H1 (cell line): ENCODE results near the gene RPS27. TPM values are rescaled to one million over a fixed set of nuclear protein-coding genes. Genes with fewer than 3 reads are reported as not detected.

Experiments
- CTCF ChIA-PET: fragments of 300-600 bp; sonication (Branson Sonifier 250); formaldehyde crosslinking; loops from one replicate; lab custom pipeline; 2021; ENCODE audit not compliant: partially characterized antibody; lab: Charles Lee
- POLR2A ChIA-PET: fragments of 300-600 bp; sonication (Branson Sonifier 250); formaldehyde crosslinking; loops from one replicate; lab custom pipeline; 2021; ENCODE audit warnings: inconsistent platforms; ENCODE audit not compliant: partially characterized antibody; lab: Charles Lee
- DNase-seq, 2 experiments: peaks; one replicate each; pipeline versions ENCODE4 v3.0.0 to v3.0.0-alpha.2; 2010 to 2022; ENCODE audit warnings: low spot score in 2 of 2, low read depth in 1 of 2, mixed read lengths in 1 of 2
- FAIRE-seq: peaks from 2 replicates; lab custom pipeline; 2011; peaks lifted over from hg19 to GRCh38; lab: Jason Lieb, UNC
- H2AFZ ChIP-seq: 2 replicates; pipeline ENCODE4 v1.8.1; 2012; ENCODE audit warnings: low read length, inconsistent platforms
- H2AK5ac ChIP-seq: 2 replicates; pipeline ENCODE4 v1.6.1; 2013; ENCODE audit warnings: low read depth, low read length
- H2BK120ac ChIP-seq: replicated peaks from 2 replicates; pipeline ENCODE3; 2013; ENCODE audit warnings: low read depth, low read length, inconsistent platforms
- H2BK12ac ChIP-seq: 2 replicates; pipeline ENCODE4 v1.6.1; 2013; ENCODE audit warnings: low read depth, low read length
- H2BK15ac ChIP-seq: 2 replicates; pipeline ENCODE4 v1.6.1; 2013; ENCODE audit warnings: low read length
- H2BK20ac ChIP-seq: 2 replicates; pipeline ENCODE4 v1.6.1; 2013; ENCODE audit warnings: low read length
- H2BK5ac ChIP-seq: 2 replicates; pipeline ENCODE4 v1.6.1; 2013; ENCODE audit warnings: low read depth, low read length
- H3K14ac ChIP-seq: 2 replicates; pipeline ENCODE4 v1.6.1; 2013; ENCODE audit warnings: inconsistent platforms; ENCODE audit not compliant: insufficient read length
- H3K18ac ChIP-seq: 2 replicates; pipeline ENCODE4 v1.6.1; 2013; ENCODE audit warnings: low read length; ENCODE audit errors: extremely low read depth
- H3K23ac ChIP-seq: 2 replicates; pipeline ENCODE4 v1.6.1; 2013; ENCODE audit warnings: inconsistent platforms; ENCODE audit not compliant: insufficient read length
- H3K23me2 ChIP-seq: 2 replicates; pipeline ENCODE4 v1.6.1; 2013; ENCODE audit warnings: low read depth, low read length
- H3K27ac ChIP-seq: 2 replicates; pipeline ENCODE4 v1.6.1; 2011; ENCODE audit warnings: low read depth, low read length, inconsistent platforms
- H3K27me3 ChIP-seq, 4 experiments: replicated peaks in 1 of 4; 1 replicate in 1 of 4; 2 replicates in 3 of 4; pipeline versions ENCODE4 v1.6.1 to v1.8.1; 2011 to 2013; ENCODE audit warnings: low read length in 3 of 4, mild to moderate bottlenecking in 3 of 4, inconsistent platforms in 2 of 4, mixed read lengths in 2 of 4, moderate library complexity in 1 of 4; ENCODE audit not compliant: control insufficient read depth in 3 of 4, insufficient read depth in 3 of 4; ENCODE audit errors: extremely low read depth in 1 of 4
- H3K36me3 ChIP-seq, 4 experiments: 2 replicates each; pipeline versions ENCODE4 v1.6.1 to v1.8.1; 2011 to 2013; ENCODE audit warnings: mild to moderate bottlenecking in 4 of 4, low read length in 3 of 4, moderate library complexity in 2 of 4, control low read depth in 1 of 4, inconsistent platforms in 1 of 4; ENCODE audit not compliant: insufficient read depth in 4 of 4, control insufficient read depth in 2 of 4
- H3K4ac ChIP-seq: replicated peaks from 2 replicates; pipeline ENCODE3; 2013; ENCODE audit warnings: low read length, low read depth, mixed read lengths, inconsistent platforms; ENCODE audit not compliant: insufficient read length
- H3K4me1 ChIP-seq, 4 experiments: replicated peaks in 1 of 4; 1 replicate in 1 of 4; 2 replicates in 3 of 4; pipeline versions ENCODE4 v1.6.1 to v1.8.1; 2011 to 2013; ENCODE audit warnings: low read length in 3 of 4, inconsistent platforms in 2 of 4, mixed read lengths in 1 of 4; ENCODE audit not compliant: insufficient read depth in 4 of 4, control insufficient read depth in 3 of 4
- H3K4me2 ChIP-seq, 2 experiments: 2 replicates each; pipeline versions ENCODE4 v1.6.1 to v1.8.1; 2011 to 2013; ENCODE audit warnings: low read depth in 2 of 2, low read length in 2 of 2, control low read depth in 1 of 2, inconsistent platforms in 1 of 2, mild to moderate bottlenecking in 1 of 2; ENCODE audit not compliant: insufficient read depth in 1 of 2
- H3K4me3 ChIP-seq, 4 experiments: fragments of 200-600, 300-600 bp in 1 of 4; sonication (generic), shearing (Covaris generic), sonication (Bioruptor Twin) in 1 of 4; 2 replicates each; pipeline versions ENCODE4 v1.5.1 to v1.8.1; 2011 to 2016; ENCODE audit warnings: low read length in 4 of 4, low read depth in 3 of 4, control low read depth in 2 of 4, inconsistent platforms in 2 of 4, mild to moderate bottlenecking in 2 of 4, mixed read lengths in 1 of 4, moderate library complexity in 1 of 4; ENCODE audit not compliant: insufficient read depth in 2 of 4; ENCODE audit errors: extremely low read depth in 1 of 4
- H3K56ac ChIP-seq: replicated peaks from 2 replicates; pipeline ENCODE3; 2013; ENCODE audit warnings: low read depth, mild to moderate bottlenecking, mixed read lengths, low read length, inconsistent platforms; ENCODE audit not compliant: insufficient read length
- H3K79me1 ChIP-seq: 2 replicates; pipeline ENCODE4 v1.6.1; 2013; ENCODE audit warnings: low read depth, low read length, control low read depth
- H3K79me2 ChIP-seq, 2 experiments: 2 replicates each; pipeline versions ENCODE4 v1.6.1 to v1.8.1; 2012 to 2013; ENCODE audit warnings: low read length in 2 of 2, mild to moderate bottlenecking in 2 of 2, inconsistent platforms in 1 of 2; ENCODE audit not compliant: insufficient read depth in 2 of 2, control insufficient read depth in 1 of 2
- H3K9ac ChIP-seq, 4 experiments: replicated peaks in 1 of 4; 1 replicate in 1 of 4; 2 replicates in 3 of 4; pipeline versions ENCODE4 v1.6.1 to v1.8.1; 2011 to 2013; ENCODE audit warnings: low read depth in 3 of 4, low read length in 3 of 4, control low read depth in 2 of 4, mild to moderate bottlenecking in 2 of 4, moderate library complexity in 2 of 4, inconsistent platforms in 1 of 4; ENCODE audit errors: extremely low read depth in 1 of 4
- H3K9me3 ChIP-seq, 2 experiments: 2 replicates each; pipeline versions ENCODE4 v1.6.1 to v1.8.1; 2012 to 2013; ENCODE audit warnings: mild to moderate bottlenecking in 2 of 2, moderate library complexity in 2 of 2, control low read depth in 1 of 2, inconsistent platforms in 1 of 2, low read depth in 1 of 2, low read length in 1 of 2, mixed read lengths in 1 of 2; ENCODE audit not compliant: insufficient read depth in 2 of 2
- H4K20me1 ChIP-seq, 2 experiments: replicated peaks in 1 of 2; 2 replicates each; pipeline versions ENCODE3 to v1.8.1; 2011 to 2013; ENCODE audit warnings: inconsistent platforms in 2 of 2, low read length in 2 of 2, mild to moderate bottlenecking in 1 of 2; ENCODE audit not compliant: insufficient read depth in 2 of 2, control insufficient read depth in 1 of 2
- H4K5ac ChIP-seq: 2 replicates; pipeline ENCODE4 v1.6.1; 2013; ENCODE audit warnings: low read length, low read depth, mixed read lengths, inconsistent platforms; ENCODE audit not compliant: insufficient read length
- H4K8ac ChIP-seq: 2 replicates; pipeline ENCODE4 v1.8.0; 2013; ENCODE audit warnings: mild to moderate bottlenecking, moderate library complexity, low read length, inconsistent platforms; ENCODE audit not compliant: insufficient read depth; ENCODE audit errors: extremely low read depth
- H4K91ac ChIP-seq: replicated peaks from 2 replicates; pipeline ENCODE3; 2013; ENCODE audit warnings: low read length, mixed read lengths, inconsistent platforms; ENCODE audit not compliant: insufficient read length
- POLR2AphosphoS5 ChIP-seq: IDR thresholded peaks from 2 replicates; pipeline ENCODE4 v1.6.1; 2011; ENCODE audit warnings: low read depth, low read length
- TAF1 ChIP-seq: IDR thresholded peaks from 2 replicates; pipeline ENCODE4 v1.6.1; 2011; ENCODE audit warnings: mild to moderate bottlenecking, low read depth, low read length
- WGBS, 2 experiments: shearing (Covaris generic) in 1 of 2; methylation state at CpG; one replicate each; pipeline versions ENCODE4 v1.1.6 to v1.1.7; 2013 to 2015; ENCODE audit warnings: low lambda C conversion rate in 2 of 2, mixed read lengths in 2 of 2, inconsistent platforms in 1 of 2, low coverage in 1 of 2, missing lambda C conversion rate in 1 of 2; ENCODE audit not compliant: insufficient replicate concordance in 2 of 2, insufficient coverage in 1 of 2, insufficient read length in 1 of 2; ENCODE audit errors: extremely low coverage in 1 of 2, missing lambda C conversion rate in 1 of 2; 5-methylcytosine and 5-hydroxymethylcytosine counted together
- polyA plus RNA-seq, 7 experiments: library from polyadenylated mRNA; depleted of rRNA in 3 of 7; stranded (reverse) in 5 of 7; unstranded in 2 of 7; fragments of >200 nt in 5 of 7; fragments of 200-250 nt in 2 of 7; gene quantifications; 1 replicate in 5 of 7; 2 replicates in 1 of 7; 4 replicates in 1 of 7; pipeline versions ENCODE4 v1.2.1 to v1.2.3, GENCODE V29; 2011 to 2013; ENCODE audit warnings: missing spikeins in 2 of 7, mixed read lengths in 2 of 7
- total RNA-seq: library from RNA; stranded (reverse); fragmentation: NEBNext Ultra II Directional; extraction: Animal tissue kit (Norgen Biotek cat#: 25700); gene quantifications from 2 replicates; pipeline ENCODE4 v1.2.1, GENCODE V29; 2021

RPS27 gene
- total and polyA plus RNA-seq, 2 of the 8 experiments (the other 6 are each of a cell fraction or from before 2014, with no cell fraction given): 1,810 to 3,155 TPM

- no peak overlapping the region for H3K9ac ChIP-seq
- CTCF ChIA-PET: interaction anchor here (2.2 to 3.8 kb wide), 3 partner anchors 10 to 27 kb away, joined by 8 to 14 read pairs (median 8); partner anchors contain the start of genes DENND4B, RAB13 and SLC39A1
Observed at GRCh38 chr1:153973525-153973924, 17.0 kb upstream of the RPS27 start.

More at GRCh38 chr1:153973525-153973924, 17.0 kb upstream of the RPS27 start:
- H4K5ac ChIP-seq: no peak overlapping the region
- POLR2A ChIA-PET: interaction anchor here (1.3 to 15.5 kb wide), 5 partner anchors 8 to 181 kb away, joined by 3 to 276 read pairs (median 156); partner anchors contain the start of genes CREB3L4, CRTC2, DENND4B and RAB13
- H3K36me3 ChIP-seq: peaks cover 11 to 36% (median 18%) of the 10 kb centered on the region in 4 experiments; a peak in 7 of 8 replicates
- FAIRE-seq: no peak
- no peak overlapping the region for H2BK20ac ChIP-seq
- no peak overlapping the region for H2BK12ac ChIP-seq
- no peak for DNase-seq
- TF ChIP-seq TAF1 (no peak), POLR2AphosphoS5 (0 out of 2 replicates have a peak, but pooled peaks have one; percentile 7)
- H2AFZ ChIP-seq: no peak overlapping the region
- peaks cover 0 to 24% of the 10 kb centered on the region in 2 experiments; a peak in 2 of 4 replicates for H3K79me2 ChIP-seq
- H3K4me3 ChIP-seq: no peak overlapping the region
- H3K9me3 ChIP-seq: no peaks in the 10 kb centered on the region
- H2BK15ac ChIP-seq: no peak overlapping the region
- no peak overlapping the region for H3K4ac ChIP-seq
- no peak overlapping the region for H2BK120ac ChIP-seq
- H2BK5ac ChIP-seq: no peak overlapping the region
- H3K4me1 ChIP-seq: peaks cover 0 to 6% (median under 1%) of the 10 kb centered on the region in 4 experiments; a peak in 4 of 7 replicates
- no peak overlapping the region for H3K14ac ChIP-seq
- H3K23me2 ChIP-seq: peaks cover 13% of the 10 kb centered on the region
- H2AK5ac ChIP-seq: no peak overlapping the region
- H3K27me3 ChIP-seq: no peaks in the 10 kb centered on the region
- no peak overlapping the region for H3K18ac ChIP-seq
- no peak overlapping the region for H3K27ac ChIP-seq
- 83% methylated on average over 7 of the region's 7 CpGs; no CpG with 5 or more reads in 1 of the 2 experiments for WGBS, 2 experiments
- H4K20me1 ChIP-seq: no peaks in the 10 kb centered on the region
- no peak overlapping the region for H3K56ac ChIP-seq
- H4K8ac ChIP-seq: no peak overlapping the region
- no peak overlapping the region for H3K4me2 ChIP-seq
- H3K79me1 ChIP-seq: peaks cover 6% of the 10 kb centered on the region
- H3K23ac ChIP-seq: no peak overlapping the region
- H4K91ac ChIP-seq: no peak overlapping the region
